ENCODE results near the gene MGMT. TPM values are rescaled to one million over a fixed set of nuclear protein-coding genes. Genes with fewer than 3 reads are reported as not detected.

MGMT gene
- total RNA-seq, 1 donor from 2014 or later = 15.8 TPM

DNA sequence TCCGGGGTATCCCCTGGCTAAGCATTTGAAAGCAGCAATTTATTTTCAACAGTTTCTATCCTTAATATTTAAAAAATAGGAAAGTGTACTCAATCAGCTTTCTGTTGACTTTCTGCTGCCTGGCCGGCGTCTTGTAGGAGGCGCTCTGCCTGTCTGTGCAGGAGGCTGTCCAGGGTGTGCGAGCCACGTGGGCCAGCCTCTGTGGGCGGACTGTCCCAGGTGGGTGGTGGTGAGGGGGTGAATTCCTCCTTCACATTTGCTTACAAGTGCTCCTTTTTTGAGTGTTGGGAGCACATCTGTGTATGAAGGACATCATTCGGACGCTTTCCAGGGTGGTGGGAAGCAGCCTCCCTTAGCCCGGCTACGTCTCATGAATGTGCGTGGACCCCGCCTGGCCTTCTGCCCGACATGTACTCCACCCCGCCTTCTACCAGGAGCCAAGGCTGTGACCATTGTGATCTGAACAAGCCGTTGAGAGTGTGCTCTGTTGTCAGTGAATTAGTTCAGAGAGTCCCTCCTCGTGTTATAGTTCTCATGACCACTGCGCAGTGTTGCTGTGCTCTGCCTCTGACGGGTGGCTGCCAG lies 114.9 kb downstream of the MGMT start:
- no peak for DNase-seq (ENCODE audit: low spot score)

DNA sequence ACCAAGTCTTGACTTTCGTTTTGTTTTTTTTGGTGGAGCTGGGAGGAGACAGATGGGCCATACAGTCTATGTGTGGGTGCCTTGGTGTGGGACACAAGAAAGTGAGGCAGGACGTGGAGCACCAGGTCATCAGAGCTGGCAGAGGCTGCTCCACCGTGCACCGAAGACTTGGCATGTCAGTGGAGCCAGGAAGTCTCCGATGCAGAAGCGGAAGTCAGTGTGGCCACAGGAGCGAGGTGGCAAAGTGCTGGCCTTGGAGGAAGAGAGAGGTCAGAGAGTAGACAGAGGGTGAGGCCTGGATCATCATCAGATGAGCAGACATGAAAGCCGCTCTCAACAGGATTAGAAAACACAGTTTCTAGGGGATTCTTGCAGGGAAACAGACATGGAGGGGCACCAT lies 116.8 kb downstream of the MGMT start:
- DNase-seq (ENCODE audit: low spot score) = no peak

DNA sequence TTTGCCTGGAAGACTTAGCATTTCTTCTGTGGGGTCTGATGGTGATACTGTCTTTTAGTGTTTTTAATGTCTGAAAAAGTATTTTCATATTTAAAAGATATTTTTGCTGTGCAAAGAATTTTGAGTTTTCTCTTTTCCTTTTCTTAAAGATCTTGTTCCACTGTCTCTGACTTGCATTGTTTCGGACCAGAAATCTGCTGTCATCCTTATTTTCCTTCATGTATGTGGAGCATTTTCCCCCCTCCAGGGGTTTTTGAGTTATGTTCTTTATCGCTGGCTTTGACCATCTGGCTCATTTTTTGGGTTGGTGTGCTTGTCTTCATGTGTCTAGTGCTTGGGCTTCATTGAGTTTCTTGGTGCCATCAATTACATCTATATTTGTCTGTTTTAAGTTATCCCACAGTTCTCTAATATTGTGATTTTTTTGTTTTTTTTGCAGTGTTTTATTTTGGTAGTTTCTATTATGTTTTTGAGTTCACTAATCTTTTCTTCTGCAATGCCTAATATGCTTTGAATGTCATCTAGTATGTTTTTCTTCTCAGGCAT lies 119.9 kb downstream of the MGMT start:
- no peak for DNase-seq (ENCODE audit: low spot score)

DNA sequence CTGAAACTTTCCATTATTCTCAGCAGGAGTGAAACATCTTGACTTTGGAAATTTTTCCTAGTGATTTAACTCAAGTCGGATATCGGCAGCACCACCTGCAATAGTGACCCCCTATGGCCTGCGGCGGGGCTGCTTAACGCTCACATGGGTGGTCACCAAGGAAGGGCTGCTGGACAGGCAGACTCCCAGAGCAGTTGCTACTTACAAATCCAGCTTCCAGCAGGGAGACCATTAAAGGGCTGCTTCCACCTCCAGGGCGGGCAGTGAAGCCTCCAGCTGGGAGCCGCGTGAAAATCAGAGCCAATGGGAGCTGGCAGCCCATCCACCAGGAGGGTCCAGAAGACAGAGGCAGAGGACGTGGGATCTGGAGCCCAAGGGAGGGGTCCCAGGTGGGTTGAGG lies 122.5 kb downstream of the MGMT start:
- no peak for DNase-seq (ENCODE audit: low spot score)

DNA sequence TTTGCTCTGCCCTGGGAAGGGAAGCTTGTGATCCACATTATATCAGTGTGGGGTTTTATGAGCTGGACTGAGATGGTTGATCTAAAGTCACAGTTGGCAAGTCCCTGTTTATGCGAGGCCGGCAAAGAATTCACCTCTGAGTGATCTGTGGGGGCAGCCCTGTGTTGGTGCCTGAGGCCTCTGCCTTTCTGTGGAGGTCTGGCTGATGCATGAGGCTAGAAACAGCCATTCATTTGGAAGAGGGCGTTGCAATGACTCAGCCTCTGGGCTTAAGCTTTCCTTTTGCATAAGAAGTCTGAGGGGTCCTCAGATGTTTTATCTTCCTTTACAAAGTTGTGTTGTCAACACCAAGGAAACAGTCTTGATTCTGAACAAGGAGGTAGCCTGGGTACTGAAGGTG lies 126.9 kb downstream of the MGMT start:
- no peak for DNase-seq (ENCODE audit: low spot score)

DNA sequence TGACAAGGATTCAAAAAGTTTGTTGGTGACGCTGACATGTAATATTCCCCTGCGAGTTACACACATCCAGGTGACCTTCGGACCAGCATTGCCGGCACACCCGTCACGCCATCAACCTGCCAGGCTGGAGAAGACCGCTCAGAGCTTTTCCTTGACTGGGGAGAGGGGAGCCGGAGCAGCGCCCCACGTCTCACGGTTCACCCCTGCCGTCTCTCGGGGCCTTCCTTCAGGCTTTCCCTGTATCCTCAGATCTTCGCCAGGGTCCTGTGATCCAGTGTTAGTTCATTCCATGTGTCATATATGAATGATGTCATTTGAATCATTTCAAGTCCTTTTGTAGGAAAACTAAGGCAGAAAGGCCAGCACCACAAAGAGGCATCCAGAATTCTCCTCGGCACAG lies 127.8 kb downstream of the MGMT start:
- no peak for DNase-seq (ENCODE audit: low spot score)

DNA sequence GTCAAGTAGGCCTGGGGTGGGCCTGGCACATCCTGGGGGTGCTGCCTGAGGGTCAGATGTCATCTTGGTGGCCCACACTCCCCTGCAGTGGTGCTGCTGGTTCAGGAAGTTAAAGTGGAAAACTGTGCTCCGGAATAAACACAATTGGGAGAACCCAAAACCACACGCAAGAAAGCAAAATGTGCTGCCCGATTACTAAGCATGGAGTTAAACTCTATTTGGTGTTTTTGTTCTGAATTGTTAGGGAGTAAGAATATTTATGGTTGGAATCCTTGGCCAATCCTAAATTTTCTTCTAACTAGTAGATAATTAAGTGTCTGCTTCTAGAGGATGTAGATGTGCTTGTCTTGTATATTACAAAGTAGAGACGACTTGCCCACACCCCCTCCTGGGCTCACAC lies 131.4 kb downstream of the MGMT start:
- no peak for DNase-seq (ENCODE audit: low spot score)

DNA sequence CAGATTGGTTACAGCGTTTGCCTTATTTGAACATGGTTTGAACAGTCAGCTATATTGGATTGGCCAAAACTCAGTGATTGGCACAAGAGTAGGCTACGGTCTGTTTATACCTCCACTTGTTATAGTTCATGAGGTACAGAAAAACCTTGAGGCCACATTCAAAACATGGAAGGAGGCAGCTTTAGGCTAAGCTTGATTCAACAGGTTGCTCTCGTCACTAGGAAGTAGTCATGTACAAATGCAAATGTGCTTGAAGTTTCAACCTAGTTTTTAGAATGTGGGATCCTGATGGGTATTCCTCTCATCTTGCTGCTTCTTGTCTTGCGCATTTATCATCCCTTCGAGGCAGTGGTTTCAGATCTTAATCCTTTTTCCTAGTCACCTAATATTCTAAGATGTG lies 132.1 kb downstream of the MGMT start:
- DNase-seq (ENCODE audit: low spot score) = no peak

DNA sequence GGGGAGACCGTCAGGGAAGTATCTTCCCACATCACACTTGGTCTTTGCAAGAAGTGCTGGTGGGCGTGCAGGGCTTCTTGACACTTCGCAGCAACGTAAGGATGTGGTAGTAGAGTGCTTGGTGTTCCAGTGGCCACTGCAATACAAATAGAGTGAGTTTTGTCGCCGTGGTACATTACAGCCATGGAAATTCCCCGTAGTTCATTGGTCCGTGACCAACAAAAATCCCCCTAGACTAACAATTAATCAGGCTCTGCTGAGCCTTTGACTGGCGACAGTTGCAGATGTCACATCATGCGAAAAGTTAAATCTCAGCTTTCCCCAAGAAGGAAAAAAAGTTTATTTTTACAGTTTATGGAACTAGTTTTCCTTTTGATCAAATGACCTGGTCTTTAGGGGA lies 134.7 kb downstream of the MGMT start:
- no peak for DNase-seq (ENCODE audit: low spot score)

DNA sequence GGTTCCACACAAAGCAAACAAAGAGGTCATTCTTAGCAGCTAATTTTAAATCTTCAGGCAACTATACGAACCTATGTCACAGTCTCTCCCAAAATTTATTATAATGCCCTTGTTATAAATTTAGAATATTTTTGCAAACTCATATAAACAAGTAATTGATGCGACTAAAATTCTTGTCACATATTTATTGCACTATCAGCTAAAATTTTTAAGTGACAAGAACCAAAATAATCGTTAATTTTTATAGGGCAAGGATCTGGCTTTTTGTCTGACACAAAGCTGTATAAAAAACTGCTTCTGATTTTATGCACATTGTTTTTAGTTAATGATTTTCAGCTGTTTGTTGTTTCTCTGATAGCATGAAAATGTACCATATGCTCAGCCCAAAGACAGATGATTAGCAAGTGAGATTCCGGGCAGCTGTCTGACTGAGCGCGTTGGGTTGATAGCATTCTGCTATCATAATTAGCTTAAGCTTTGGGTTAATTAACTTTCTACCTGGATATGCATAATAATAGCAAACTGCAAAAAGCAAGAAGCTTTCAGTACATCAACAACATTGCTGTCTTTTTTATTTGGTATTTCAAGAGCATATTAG lies 136.0 kb downstream of the MGMT start:
- DNase-seq (ENCODE audit: low spot score) = no peak

DNA sequence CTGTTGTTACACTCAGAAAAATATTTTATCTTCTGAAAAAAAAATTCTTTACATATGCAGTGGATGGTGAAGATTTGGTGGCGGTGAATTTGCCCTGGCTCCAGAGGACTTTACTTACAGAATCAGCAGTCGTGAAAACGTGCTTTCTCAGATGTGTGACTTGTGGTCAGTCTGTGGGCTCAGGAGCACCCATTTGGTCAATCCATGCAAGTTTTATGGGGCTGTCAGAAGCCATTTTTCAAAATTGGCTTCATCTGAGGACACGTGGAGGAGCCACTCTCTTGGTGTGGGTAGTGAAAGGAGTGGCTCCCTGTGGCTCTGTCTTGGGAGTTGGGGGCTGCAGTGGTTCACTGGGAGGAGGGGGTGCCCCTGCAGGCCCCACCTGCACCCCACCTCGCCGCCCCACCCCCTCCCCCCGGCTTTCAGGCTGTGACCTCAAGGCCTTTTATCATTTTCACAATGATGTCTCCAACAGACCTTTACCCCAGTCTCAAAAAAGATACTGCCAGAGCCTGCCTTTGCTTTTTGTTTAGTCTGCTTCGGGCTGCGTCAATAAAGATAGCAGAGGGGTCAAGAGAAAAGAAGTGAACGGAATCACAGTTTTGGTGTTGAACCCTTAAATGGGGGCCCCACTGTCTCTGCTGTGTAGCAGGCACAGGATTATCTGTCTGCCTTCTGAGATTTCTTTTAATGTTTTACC lies 137.4 kb downstream of the MGMT start:
- DNase-seq (ENCODE audit: low spot score) = no peak

DNA sequence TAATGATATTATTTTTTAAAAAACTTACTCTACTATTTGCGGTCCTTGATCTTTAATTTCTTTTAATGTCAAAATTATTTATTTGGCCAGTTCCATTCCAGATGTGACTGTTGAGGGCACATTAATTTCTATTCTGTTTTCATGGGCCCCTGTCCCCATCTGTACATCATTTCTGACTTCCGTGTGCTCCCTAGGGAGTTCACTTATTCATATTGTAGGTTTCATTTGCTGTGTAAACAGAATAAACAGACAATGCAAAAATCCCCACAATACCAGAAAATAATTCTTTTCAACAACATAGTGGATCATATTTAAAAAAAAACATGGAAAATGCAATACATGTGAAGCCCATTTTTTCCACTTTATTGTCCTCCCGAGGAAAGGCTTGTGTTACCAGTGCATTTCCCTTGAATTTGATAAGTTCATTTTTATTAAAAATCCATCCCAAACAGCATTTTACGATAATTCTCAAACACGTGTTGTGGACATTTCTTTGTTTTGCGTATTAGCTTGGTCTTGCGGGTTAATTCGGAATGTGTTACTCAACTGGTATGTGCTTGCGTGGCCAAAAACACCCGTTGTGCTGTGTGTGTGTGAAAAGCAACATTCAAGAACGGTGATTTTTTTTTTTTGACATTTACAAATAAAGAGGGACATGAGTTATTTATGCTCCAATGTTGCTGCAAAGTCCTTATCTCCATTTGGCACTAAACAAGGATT lies 138.4 kb downstream of the MGMT start:
- no peak for DNase-seq (ENCODE audit: low spot score)

DNA sequence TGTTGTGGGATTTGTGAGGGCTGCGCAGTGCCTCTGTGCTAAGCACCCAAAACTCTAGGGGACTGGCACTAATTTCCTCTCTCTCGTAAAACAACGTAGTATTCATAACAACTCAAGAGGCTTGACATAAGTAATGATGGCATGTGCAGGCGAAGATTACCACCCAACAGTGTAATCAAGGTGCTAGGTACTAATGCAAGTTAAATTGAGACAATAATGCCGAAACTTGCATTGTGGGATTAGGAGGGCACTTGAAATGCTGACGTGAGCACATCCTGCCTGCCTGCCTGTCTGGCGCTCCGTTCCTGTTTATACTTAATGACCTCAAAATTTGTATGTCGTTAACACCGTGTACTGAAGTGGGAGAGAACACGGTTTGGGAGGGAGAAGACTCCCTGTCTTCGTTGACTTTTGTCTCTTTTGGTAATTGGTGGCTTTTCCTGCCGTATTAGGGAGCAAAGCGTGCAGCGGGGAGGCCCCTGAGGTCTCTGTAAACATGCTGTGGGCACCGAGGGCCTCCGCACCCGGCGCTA lies 139.0 kb downstream of the MGMT start:
- DNase-seq (ENCODE audit: low spot score) = no peak

DNA sequence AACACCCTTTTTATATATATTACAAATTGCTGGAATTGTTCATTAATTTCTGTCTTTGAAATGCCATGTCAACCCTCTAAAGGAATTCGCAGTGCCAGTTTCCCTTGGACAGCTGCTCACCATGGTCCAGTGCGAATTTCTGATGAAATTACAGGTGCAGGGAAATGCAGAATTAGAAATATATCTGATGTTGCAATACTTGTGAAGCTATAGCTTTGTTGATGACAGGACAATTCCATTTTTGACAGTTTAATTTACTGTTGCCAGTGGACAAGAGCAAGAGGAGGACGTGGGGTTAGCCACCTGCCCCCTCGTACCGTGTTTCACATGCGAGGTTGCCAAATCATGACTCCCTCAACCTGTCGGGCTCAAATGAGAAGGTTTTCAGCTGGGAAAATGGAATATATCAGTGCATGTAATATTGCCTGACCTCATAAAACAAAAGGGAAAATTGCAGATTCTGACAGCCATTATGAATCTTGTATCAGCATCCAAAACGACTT lies 140.6 kb downstream of the MGMT start:
- DNase-seq (ENCODE audit: low spot score) = no peak

DNA sequence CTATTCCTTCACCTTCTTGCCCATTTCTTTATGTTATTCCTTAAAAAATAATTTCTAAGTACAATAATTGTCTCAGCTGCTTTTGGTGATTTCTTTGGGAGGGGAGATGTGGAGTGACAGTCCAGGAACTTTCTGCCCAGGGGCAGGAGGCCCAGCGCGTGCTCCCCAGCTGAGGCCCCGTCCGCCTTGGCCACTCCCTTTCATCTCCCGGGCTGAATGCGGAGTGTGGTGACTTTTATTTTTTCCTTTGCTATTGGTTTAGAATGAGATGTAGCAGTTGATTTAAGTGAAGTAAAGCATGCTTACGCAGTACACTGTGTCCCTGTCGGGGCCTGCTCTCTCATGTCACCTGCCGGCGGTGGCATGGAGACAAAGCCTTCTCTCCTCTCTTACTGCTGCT lies 141.6 kb downstream of the MGMT start:
- DNase-seq (ENCODE audit: low spot score) = no peak

DNA sequence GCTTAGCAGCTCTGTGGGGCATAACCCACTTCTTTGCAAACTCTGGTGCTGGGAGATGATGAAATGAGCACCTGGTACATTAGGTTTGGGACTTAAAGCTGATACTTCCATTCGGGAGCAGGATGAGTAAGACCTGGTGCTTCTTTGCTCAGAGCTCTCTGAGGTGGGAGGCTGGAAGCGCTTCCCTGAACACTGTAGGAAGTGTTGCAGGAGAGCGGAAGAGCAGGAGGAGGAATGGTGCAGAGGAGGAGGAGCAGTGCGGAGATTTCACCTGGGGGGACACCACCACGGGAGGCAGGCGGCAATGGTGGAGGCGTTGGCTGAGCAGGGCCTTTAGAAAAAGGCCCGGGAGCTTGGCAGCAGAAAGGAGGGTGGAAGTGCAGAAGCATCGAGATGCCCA lies 142.5 kb downstream of the MGMT start:
- no peak for DNase-seq (ENCODE audit: low spot score)

DNA sequence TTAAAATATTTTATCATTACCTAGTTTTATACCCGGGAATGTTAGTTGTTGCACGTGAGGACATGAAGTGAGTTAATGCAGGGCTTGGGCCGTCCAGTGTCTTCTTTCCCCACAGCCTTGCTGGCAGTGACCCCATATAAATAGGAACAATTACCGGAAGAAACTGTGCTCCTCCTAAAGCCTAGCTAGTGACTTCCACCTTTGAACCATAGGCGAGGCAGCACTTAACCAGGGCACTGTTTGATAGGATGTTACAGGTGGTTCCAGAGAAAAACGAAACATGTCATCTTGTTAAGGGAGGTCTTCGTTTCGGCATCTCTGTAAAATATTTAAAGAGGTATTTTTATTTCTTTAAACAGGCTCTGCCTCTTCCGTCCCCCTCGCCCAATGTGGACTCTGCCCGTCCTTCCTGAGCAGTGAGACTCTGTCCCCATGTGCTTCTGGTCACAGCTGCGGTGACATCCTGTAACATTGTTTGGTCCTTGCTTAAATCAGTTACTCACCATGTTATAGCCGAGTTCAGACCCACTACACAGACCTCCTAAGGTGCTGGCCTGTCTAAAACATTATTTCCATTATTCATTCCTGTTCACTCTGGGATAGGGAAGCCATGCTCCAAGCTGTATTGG lies 145.6 kb downstream of the MGMT start:
- DNase-seq (ENCODE audit: low spot score) = no peak

DNA sequence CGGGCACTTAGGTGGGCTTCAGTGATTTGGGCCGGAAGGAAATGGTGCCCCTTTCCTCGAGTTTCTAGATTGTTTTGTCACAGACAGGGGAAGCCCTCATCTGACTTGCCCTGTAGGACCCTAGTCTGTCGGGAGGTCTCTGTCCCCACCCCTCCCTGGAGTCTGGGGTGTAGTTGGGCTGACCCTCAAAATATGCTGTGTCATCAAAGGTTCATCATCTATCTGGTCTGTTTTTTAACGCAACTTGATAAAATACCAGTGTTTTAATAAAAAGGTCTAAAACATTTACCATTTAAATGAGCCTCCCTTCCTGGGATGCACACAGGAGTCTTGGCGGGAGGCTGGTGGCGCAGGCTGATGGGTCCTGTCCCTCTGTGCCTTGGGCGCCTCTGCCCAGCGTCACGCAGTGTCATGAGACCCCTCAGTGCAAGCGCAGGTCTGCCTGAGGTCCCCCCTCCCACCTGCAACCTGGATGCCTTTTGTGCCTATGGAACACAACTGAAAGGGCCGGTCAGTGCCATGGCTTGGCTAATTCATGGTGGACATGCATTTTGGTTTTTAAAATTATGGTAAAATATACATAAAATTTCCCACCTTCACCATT lies 146.4 kb downstream of the MGMT start:
- no peak for DNase-seq (ENCODE audit: low spot score)

DNA sequence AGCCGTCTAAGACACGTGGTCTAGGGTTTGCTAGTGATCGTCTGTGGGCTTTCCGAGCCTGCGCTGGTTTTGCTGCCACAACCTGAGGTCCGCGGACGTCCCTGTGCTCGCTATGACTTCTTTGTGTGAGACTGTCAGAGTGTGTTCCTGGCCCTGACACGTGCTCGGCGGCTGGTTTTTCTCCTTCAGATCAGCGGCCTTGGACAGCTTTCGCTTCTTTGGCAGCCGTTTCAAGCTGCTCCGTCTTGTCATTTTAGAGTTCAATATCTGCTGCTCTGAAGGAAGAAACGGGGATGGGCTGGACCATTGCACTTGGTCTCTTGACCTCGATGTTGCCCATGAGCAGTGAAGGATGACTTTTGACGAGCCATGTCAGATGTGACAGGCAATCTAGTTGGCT lies 147.3 kb downstream of the MGMT start:
- DNase-seq (ENCODE audit: low spot score) = no peak

DNA sequence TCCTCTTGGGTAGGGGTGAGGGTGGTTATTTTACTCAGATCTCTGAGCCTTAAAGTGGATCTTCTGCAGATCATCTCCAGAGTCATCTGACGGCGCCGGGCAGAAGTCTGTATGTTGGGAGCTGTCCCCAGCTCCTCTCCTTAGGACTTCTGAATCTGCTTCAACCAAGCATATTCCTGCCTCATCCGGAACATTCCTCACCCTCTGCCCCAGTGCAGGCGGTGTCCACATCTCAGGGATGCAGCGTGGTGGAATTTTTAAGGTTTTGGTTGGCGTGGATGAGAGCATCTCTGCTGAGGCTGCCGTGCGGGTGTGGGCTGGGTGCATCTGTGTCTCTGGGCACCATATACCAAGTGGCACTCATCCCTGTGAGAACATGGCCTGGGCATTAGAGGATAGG lies 148.3 kb downstream of the MGMT start:
- no peak for DNase-seq (ENCODE audit: low spot score)

All from mesenteric fat pad (tissue), 1 donor.